ENCODE measurements around the gene GOLGA8T.
"Not testable (repeated sequence)": the region's sequence is repeated elsewhere in the genome, so short reads cannot be mapped to it uniquely, and the experiment has no call there.

- not testable (repeated sequence) for TF ChIP-seq ARNT (IDR thresholded peaks at IDR 0.05); FOXM1 (IDR thresholded peaks at IDR 0.05; ENCODE audit: borderline replicate concordance); SP1 (IDR thresholded peaks at IDR 0.05); BHLHE40 (IDR thresholded peaks at IDR 0.05; ENCODE audit: borderline replicate concordance); ELF4 (IDR thresholded peaks at IDR 0.05); PKNOX1 (IDR thresholded peaks at IDR 0.05); SUZ12 (IDR thresholded peaks at IDR 0.05); NFRKB (IDR thresholded peaks at IDR 0.05); HDGF (IDR thresholded peaks at IDR 0.05; ENCODE audit: borderline replicate concordance); CTBP1 (IDR thresholded peaks at IDR 0.05; ENCODE audit: borderline replicate concordance); ZNF384 (IDR thresholded peaks at IDR 0.05); FOXA1 (IDR thresholded peaks at IDR 0.05)
These were observed 8.4 kb downstream of the GOLGA8T start for GRCh38 chr15:30143246-30143645.
